GM12878 (cell line): Measurements from ENCODE around the gene CCER1. TPM values are rescaled to one million over a fixed set of nuclear protein-coding genes. Genes with fewer than 3 reads are reported as not detected.

ENCODE experiments used
- ATAC-seq: fragments of 200-7000 bp; cut with Tn5 transposase; 3 replicates; pipeline ENCODE4 v1.9.1; 2020; ENCODE audit warnings: mild to moderate bottlenecking, moderate library complexity
- BruUV-seq: library from RNA; stranded (reverse); fragments of 400-500 nt; replicated peaks from 2 replicates; lab custom pipeline; 2021; lab: Mats Ljungman, UMichigan
- CTCF ChIA-PET: fragments of 300-600 bp; sonication (Branson Sonifier 250); formaldehyde crosslinking; extraction: SDS; loops from one replicate; lab custom pipeline; 2021; ENCODE audit warnings: inconsistent platforms; lab: Yijun Ruan, JAX
- POLR2A ChIA-PET: fragments of 350-600 bp; formaldehyde crosslinking; extraction: SDS; loops from one replicate; lab custom pipeline; 2021; ENCODE audit warnings: inconsistent platforms; lab: Charles Lee
- RAD21 ChIA-PET: fragments of 300-600 bp; sonication (Branson Sonifier 250); formaldehyde crosslinking; loops from one replicate; lab custom pipeline; 2023; ENCODE audit warnings: antibody characterized with exemption; ENCODE audit not compliant: unreplicated experiment; lab: Charles Lee
- SMC1A ChIA-PET: fragments of 300-600 bp; sonication (Branson Sonifier 250); formaldehyde crosslinking; loops from one replicate; lab custom pipeline; 2023; ENCODE audit not compliant: unreplicated experiment, uncharacterized antibody; lab: Charles Lee
- DNase-seq: peaks from one replicate; pipeline ENCODE4 v3.0.0-alpha.2; 2011; ENCODE audit warnings: low read depth, low spot score
- FAIRE-seq: peaks from 3 replicates; lab custom pipeline; 2011; peaks lifted over from hg19 to GRCh38; lab: Jason Lieb, UNC
- H2AFZ ChIP-seq: 2 replicates; pipeline ENCODE4 v1.6.0; 2011; ENCODE audit warnings: low read depth, low read length, control low read depth; ENCODE audit not compliant: control insufficient read depth
- H3K27ac ChIP-seq: 2 replicates; pipeline ENCODE4 v1.5.1; 2011; ENCODE audit warnings: control low read depth; ENCODE audit not compliant: control insufficient read depth, insufficient read depth
- H3K27me3 ChIP-seq, 2 experiments: replicated peaks in 1 of 2; 2 replicates each; pipeline versions ENCODE4 v1.6.0 to v1.6.1; 2011; ENCODE audit warnings: low read length in 1 of 2; ENCODE audit not compliant: control insufficient read depth in 2 of 2, insufficient read depth in 2 of 2
- H3K36me3 ChIP-seq, 2 experiments: 2 replicates each; pipeline ENCODE4 v1.5.1; 2011; ENCODE audit warnings: low read length in 1 of 2; ENCODE audit not compliant: control insufficient read depth in 2 of 2, insufficient read depth in 2 of 2
- H3K4me1 ChIP-seq: 2 replicates; pipeline ENCODE4 v1.6.1; 2011; ENCODE audit warnings: mild to moderate bottlenecking, low read length, moderate library complexity, mixed read lengths; ENCODE audit not compliant: control insufficient read depth, insufficient read depth
- H3K4me2 ChIP-seq: 2 replicates; pipeline ENCODE4 v1.6.0; 2011; ENCODE audit warnings: control low read depth; ENCODE audit not compliant: control insufficient read depth, insufficient read depth
- H3K4me3 ChIP-seq: fragments of 200-600 bp; sonication (generic); 2 replicates; pipeline ENCODE4 v1.5.1; 2016
- H3K79me2 ChIP-seq: 2 replicates; pipeline ENCODE4 v1.6.0; 2011; ENCODE audit warnings: low read length; ENCODE audit not compliant: control insufficient read depth, insufficient read depth
- H3K9ac ChIP-seq: 2 replicates; pipeline ENCODE4 v1.8.0; 2011; ENCODE audit warnings: low read length, control low read depth, mixed read lengths; ENCODE audit not compliant: control insufficient read depth, insufficient read depth
- H3K9me3 ChIP-seq: replicated peaks from 3 replicates; pipeline ENCODE4 v1.5.1; 2011; ENCODE audit warnings: mild to moderate bottlenecking, low read length; ENCODE audit not compliant: control insufficient read depth, insufficient read depth
- H4K20me1 ChIP-seq: 2 replicates; pipeline ENCODE4 v1.6.0; 2011; ENCODE audit not compliant: control insufficient read depth, insufficient read depth
- BACH1 ChIP-seq: fragments of 450-650 bp; IDR thresholded peaks from 2 replicates; pipeline ENCODE4 v1.6.1; 2017; ENCODE audit warnings: mild to moderate bottlenecking, borderline replicate concordance
- BMI1 ChIP-seq: fragments of 450-650 bp; IDR thresholded peaks from 2 replicates; pipeline ENCODE4 v1.6.1; 2016; ENCODE audit warnings: mild to moderate bottlenecking, moderate library complexity, borderline replicate concordance
- CHD1 ChIP-seq: IDR thresholded peaks from 2 replicates; pipeline ENCODE4 v1.6.1; 2012; ENCODE audit warnings: low read depth, low read length, improper control_type of control experiment
- EZH2 ChIP-seq: IDR thresholded peaks from 2 replicates; pipeline ENCODE4 v1.6.1; 2012; ENCODE audit warnings: low read depth, mild to moderate bottlenecking, control low read depth, inconsistent platforms, low read length, borderline replicate concordance; ENCODE audit not compliant: control insufficient read depth
- HDAC6 ChIP-seq: fragments of 200-600 bp; sonication (generic); IDR thresholded peaks from one replicate; pipeline ENCODE4 v1.8.0; 2017; ENCODE audit warnings: antibody characterized with exemption; ENCODE audit not compliant: unreplicated experiment
- IKZF2 ChIP-seq, 2 experiments: fragments of 450-650 bp; IDR thresholded peaks; 2 replicates each; pipeline ENCODE4 v1.6.1; 2017; ENCODE audit warnings: mild to moderate bottlenecking in 2 of 2, moderate library complexity in 2 of 2
- NR2C2 ChIP-seq: IDR thresholded peaks from 2 replicates; pipeline ENCODE4 v1.6.1; 2011; ENCODE audit warnings: borderline replicate concordance, low read depth; ENCODE audit not compliant: control insufficient read depth, insufficient read length
- PBX3 ChIP-seq: IDR thresholded peaks from 2 replicates; pipeline ENCODE4 v1.6.1; 2011; ENCODE audit warnings: mild to moderate bottlenecking, low read depth, low read length, moderate library complexity; ENCODE audit not compliant: insufficient replicate concordance
- POU2F2 ChIP-seq: IDR thresholded peaks from 3 replicates; pipeline ENCODE4 v1.6.1; 2011; ENCODE audit warnings: low read depth, mild to moderate bottlenecking, low read length, borderline replicate concordance
- RAD21 ChIP-seq: IDR thresholded peaks from 2 replicates; pipeline ENCODE4 v1.6.1; 2011; ENCODE audit warnings: mild to moderate bottlenecking, low read depth, low read length, moderate library complexity; ENCODE audit not compliant: insufficient read depth
- RAD51 ChIP-seq: fragments of 450-650 bp; IDR thresholded peaks from 2 replicates; pipeline ENCODE4 v1.6.1; 2016; ENCODE audit warnings: moderate library complexity, mild to moderate bottlenecking, inconsistent platforms
- SMC3 ChIP-seq: IDR thresholded peaks from 2 replicates; pipeline ENCODE4 v1.6.1; 2011; ENCODE audit warnings: low read length, improper control_type of control experiment, borderline replicate concordance
- USF1 ChIP-seq: IDR thresholded peaks from 2 replicates; pipeline ENCODE4 v1.6.1; 2011; ENCODE audit warnings: borderline replicate concordance, low read depth, mild to moderate bottlenecking, moderate library complexity, mixed read lengths, low read length; ENCODE audit not compliant: insufficient read depth; ENCODE audit errors: extremely low read length
- YY1 ChIP-seq: IDR thresholded peaks from 2 replicates; pipeline ENCODE4 v1.6.1; 2011; ENCODE audit warnings: low read depth, mild to moderate bottlenecking, low read length
- WGBS: methylation state at CpG from one replicate; pipeline ENCODE4 v1.1.6; 2016; ENCODE audit warnings: low lambda C conversion rate; ENCODE audit not compliant: insufficient replicate concordance, insufficient coverage; ENCODE audit errors: missing lambda C conversion rate; 5-methylcytosine and 5-hydroxymethylcytosine counted together
- in situ Hi-C: fragments of 300-500 bp; cut with MboI; formaldehyde crosslinking; loops from 9 replicates; pipeline ENCODE4 v1.14.3; 2018; ENCODE audit warnings: mixed read lengths
- intact Hi-C: fragments of 100-400 bp; cut with micrococcal nuclease; formaldehyde crosslinking; loops from one replicate; pipeline ENCODE4 v1.14.2; 2022; ENCODE audit not compliant: unreplicated experiment
- polyA plus RNA-seq, 11 experiments: library from polyadenylated mRNA; depleted of rRNA in 4 of 11; unstranded in 6 of 11; stranded (reverse) in 5 of 11; fragments of >200 nt; fragmentation: Nextera tagmentation in 4 of 11; fragmentation: Illumina TruSeq in 1 of 11; extraction: Ambion mirVana in 4 of 11; extraction: Trizol in 1 of 11; gene quantifications; 1 replicate in 1 of 11; 2 replicates in 10 of 11; pipeline versions ENCODE4 v1.2.1 to v1.2.3, GENCODE V29; 2011 to 2016; ENCODE audit warnings: inconsistent platforms in 2 of 11, missing spikeins in 2 of 11, low read depth in 1 of 11
- total RNA-seq, 4 experiments: library from RNA; depleted of rRNA in 3 of 4; stranded (reverse); fragments of >200 nt in 3 of 4; fragmentation: Illumina TruSeq in 1 of 4; extraction: Trizol in 1 of 4; gene quantifications; 2 replicates each; pipeline versions ENCODE4 v1.2.1 to v1.2.3, GENCODE V29; 2013 to 2021

The CCER1 gene
- total and polyA plus RNA-seq, 10 of the 15 experiments (the other 5 are each of a cell fraction or from before 2014, with no cell fraction given) = 0.01 TPM; not detected in 9

- no peak for TF ChIP-seq POU2F2
- no peak for TF ChIP-seq BMI1
- no peak for TF ChIP-seq NR2C2
- no peak for TF ChIP-seq SMC3
- TF ChIP-seq USF1 = no peak
- no peak for TF ChIP-seq IKZF2 (IDR thresholded peaks at IDR 0.05)
- TF ChIP-seq RAD21 = no peak
- TF ChIP-seq RAD51 = no peak
- TF ChIP-seq, all 136 proteins: peak for 0
Measured at GRCh38 chr12:90958347-90958746, 3.4 kb upstream of the CCER1 start (continued).

- Histone ChIP-seq H3K27me3 (no peaks in the 10 kb centered on the region), H4K20me1 (no peaks in the 10 kb centered on the region), H3K9me3 (no peaks in the 10 kb centered on the region), H3K27ac (no peak overlapping the region), H3K36me3 (no peaks in the 10 kb centered on the region)
- intact Hi-C loops = loop anchor here (10.0 kb wide), 1 partner anchor 1410 kb away; no protein-coding TSS in a partner anchor
- ATAC-seq (no peak), FAIRE-seq (no peak)
- BruUV-seq = no TSS peak
- 83% methylated on average over 25 of the region's 25 CpGs for WGBS
- CTCF ChIA-PET = no interaction called here
- TF ChIP-seq PBX3 = no peak
- TF ChIP-seq BMI1 = no peak
- TF ChIP-seq RAD51 = no peak
- no peak for TF ChIP-seq BACH1
- TF ChIP-seq EZH2 = no peak
- no peak for TF ChIP-seq YY1
- TF ChIP-seq HDAC6 = no peak
- no peak for TF ChIP-seq CHD1
- TF ChIP-seq, all 136 proteins: peak for 0
- Histone ChIP-seq H3K79me2 (no peaks in the 10 kb centered on the region), H3K4me2 (no peak overlapping the region), H3K4me1 (no peaks in the 10 kb centered on the region), H3K9ac (no peak overlapping the region), H2AFZ (no peak overlapping the region), H3K4me3 (no peak overlapping the region)
- DNase-seq = no peak
- ChIA-PET RAD21 (no interaction called here), SMC1A (no interaction called here), POLR2A (no interaction called here)
- in situ Hi-C loops = no loop called here
Measured at GRCh38 chr12:90954428-90954827, 548 bp downstream of the CCER1 start.
